Peyer's patch (tissue), 4 donors: ENCODE measurements around the gene RRAD.

Source experiments
- POLR2A ChIP-seq, 2 donors: fragments of 450-650 bp; IDR thresholded peaks; one replicate each; pipeline ENCODE4 v1.5.1; 2017; ENCODE audit warnings: antibody characterized with exemption in 2 of 2, mild to moderate bottlenecking in 2 of 2, moderate library complexity in 2 of 2
- TF ChIP-seq, protein P1 (sequence below), 6 experiments: fragments of 450-650 bp in 4 of 6; fragments of 200-600 bp in 2 of 6; sonication (generic) in 1 of 6; IDR thresholded peaks; one replicate each; pipeline ENCODE4 v1.5.1; 2017 to 2019; ENCODE audit warnings: antibody characterized with exemption in 6 of 6, mild to moderate bottlenecking in 3 of 6, moderate library complexity in 1 of 6

GRCh38 chr16:66954097-66954659, 28.8 kb upstream of the RRAD start:
- TF ChIP-seq, protein P1, sequence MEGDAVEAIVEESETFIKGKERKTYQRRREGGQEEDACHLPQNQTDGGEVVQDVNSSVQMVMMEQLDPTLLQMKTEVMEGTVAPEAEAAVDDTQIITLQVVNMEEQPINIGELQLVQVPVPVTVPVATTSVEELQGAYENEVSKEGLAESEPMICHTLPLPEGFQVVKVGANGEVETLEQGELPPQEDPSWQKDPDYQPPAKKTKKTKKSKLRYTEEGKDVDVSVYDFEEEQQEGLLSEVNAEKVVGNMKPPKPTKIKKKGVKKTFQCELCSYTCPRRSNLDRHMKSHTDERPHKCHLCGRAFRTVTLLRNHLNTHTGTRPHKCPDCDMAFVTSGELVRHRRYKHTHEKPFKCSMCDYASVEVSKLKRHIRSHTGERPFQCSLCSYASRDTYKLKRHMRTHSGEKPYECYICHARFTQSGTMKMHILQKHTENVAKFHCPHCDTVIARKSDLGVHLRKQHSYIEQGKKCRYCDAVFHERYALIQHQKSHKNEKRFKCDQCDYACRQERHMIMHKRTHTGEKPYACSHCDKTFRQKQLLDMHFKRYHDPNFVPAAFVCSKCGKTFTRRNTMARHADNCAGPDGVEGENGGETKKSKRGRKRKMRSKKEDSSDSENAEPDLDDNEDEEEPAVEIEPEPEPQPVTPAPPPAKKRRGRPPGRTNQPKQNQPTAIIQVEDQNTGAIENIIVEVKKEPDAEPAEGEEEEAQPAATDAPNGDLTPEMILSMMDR (IDR thresholded peaks at IDR 0.05): peak; percentile 69 to 92 (median 84)
- no peak for TF ChIP-seq POLR2A (IDR thresholded peaks at IDR 0.05)
